Adrenal gland (tissue), 12 donors: ENCODE data around the gene EMP1. TPM values are rescaled to one million over a fixed set of nuclear protein-coding genes. Genes with fewer than 3 reads are reported as not detected.

ENCODE experiments used
- DNase-seq, 7 donors: peaks; one replicate each; pipeline ENCODE4 v3.0.0-alpha.2; 2019 to 2020
- H3K27ac ChIP-seq, 5 donors: fragments of 200-600 bp; sonication (generic) in 4 of 5; 1 replicate in 3 of 5; 2 replicates in 2 of 5; pipeline versions ENCODE4 v1.5.1 to v1.8.0; 2016 to 2020; ENCODE audit warnings: mild to moderate bottlenecking in 1 of 5
- H3K27me3 ChIP-seq: fragments of 200-600 bp; 2 replicates; pipeline ENCODE4 v1.8.0; 2021
- H3K36me3 ChIP-seq, 2 donors: fragments of 200-600 bp; replicated peaks in 1 of 2; 1 replicate in 1 of 2; 2 replicates in 1 of 2; pipeline versions ENCODE4 v1.5.1 to v1.8.0; 2018 to 2022
- H3K4me1 ChIP-seq, 2 donors: fragments of 200-600 bp; replicated peaks in 1 of 2; 1 replicate in 1 of 2; 2 replicates in 1 of 2; pipeline versions ENCODE4 v1.5.1 to v1.8.0; 2018 to 2021
- H3K4me3 ChIP-seq, 4 donors: fragments of 200-600 bp; sonication (generic) in 3 of 4; one replicate each; pipeline ENCODE4 v1.5.1; 2016 to 2018
- H3K9me3 ChIP-seq, 3 donors: fragments of 200-600 bp; sonication (generic) in 1 of 3; replicated peaks in 1 of 3; 1 replicate in 2 of 3; 2 replicates in 1 of 3; pipeline versions ENCODE4 v1.5.1 to v1.8.0; 2016 to 2021
- CTCF ChIP-seq, 6 experiments: fragments of 450-650 bp in 4 of 6; fragments of 200-600 bp in 2 of 6; sonication (generic) in 1 of 6; IDR thresholded peaks; 1 replicate in 5 of 6; 2 replicates in 1 of 6; pipeline versions ENCODE4 v1.5.1 to v1.8.0; 2016 to 2021; ENCODE audit warnings: antibody characterized with exemption in 6 of 6, mild to moderate bottlenecking in 2 of 6, moderate library complexity in 1 of 6
- POLR2A ChIP-seq, 2 donors: fragments of 450-650 bp; IDR thresholded peaks; one replicate each; pipeline ENCODE4 v1.6.1; 2017; ENCODE audit warnings: antibody characterized with exemption in 2 of 2, mild to moderate bottlenecking in 2 of 2, moderate library complexity in 1 of 2
- WGBS, 4 donors: extraction: QIAGEN DNeasy Blood & Tissue Kit in 2 of 4; methylation state at CpG; one replicate each; pipeline versions ENCODE4 v1.1.5 to v1.1.7; 2013 to 2017; 5-methylcytosine and 5-hydroxymethylcytosine counted together
- intact Hi-C, 2 donors: fragments of 100-400 bp; cut with DNase I; formaldehyde crosslinking; loops; one replicate each; pipeline versions ENCODE4 v1.14.1 to v1.15.0; 2022 to 2023
- polyA plus RNA-seq, 3 donors: library from polyadenylated mRNA; stranded (reverse); fragments of 200-250 nt in 2 of 3; fragments of 350-450 nt in 1 of 3; fragmentation: Illumina TruSeq in 1 of 3; extraction: RNeasy Lipid Tissue Mini Kit (QIAGEN cat#74804) in 1 of 3; gene quantifications; one replicate each; pipeline ENCODE4 v1.2.3, GENCODE V29; 2013 to 2014
- total RNA-seq, 9 donors: library from RNA; depleted of rRNA in 4 of 9; stranded (reverse); fragments of >200 nt in 4 of 9; fragments of 120-200 nt in 1 of 9; fragmentation: NEBNext Ultra II Directional in 1 of 9; extraction: Animal tissue kit (Norgen Biotek cat#: 25700) in 1 of 9; gene quantifications; one replicate each; pipeline versions ENCODE4 v1.1.0 to v1.2.4, GENCODE V29; 2013 to 2023
- donor health status: healthy with polysubstance abuse.
- donor health status: Bipolar disorder and iron deficiency.
- donor health status: DM: yes; HTN: yes; CAD: no.
- donor health status: DM: no; HTN: no; CAD: no.
- donor health status: DM: no; HTN: no; CAD: no.
- donor health status: DM: yes; HTN: yes; CAD: no.

Gene EMP1
- total and polyA plus RNA-seq, 12 donors = 10.0 to 129 (median 66.8) TPM

GRCh38 chr12:13178568-13179210 lies 17.8 kb upstream of the EMP1 start:
- no peak overlapping the region for H3K4me3 ChIP-seq

DNA sequence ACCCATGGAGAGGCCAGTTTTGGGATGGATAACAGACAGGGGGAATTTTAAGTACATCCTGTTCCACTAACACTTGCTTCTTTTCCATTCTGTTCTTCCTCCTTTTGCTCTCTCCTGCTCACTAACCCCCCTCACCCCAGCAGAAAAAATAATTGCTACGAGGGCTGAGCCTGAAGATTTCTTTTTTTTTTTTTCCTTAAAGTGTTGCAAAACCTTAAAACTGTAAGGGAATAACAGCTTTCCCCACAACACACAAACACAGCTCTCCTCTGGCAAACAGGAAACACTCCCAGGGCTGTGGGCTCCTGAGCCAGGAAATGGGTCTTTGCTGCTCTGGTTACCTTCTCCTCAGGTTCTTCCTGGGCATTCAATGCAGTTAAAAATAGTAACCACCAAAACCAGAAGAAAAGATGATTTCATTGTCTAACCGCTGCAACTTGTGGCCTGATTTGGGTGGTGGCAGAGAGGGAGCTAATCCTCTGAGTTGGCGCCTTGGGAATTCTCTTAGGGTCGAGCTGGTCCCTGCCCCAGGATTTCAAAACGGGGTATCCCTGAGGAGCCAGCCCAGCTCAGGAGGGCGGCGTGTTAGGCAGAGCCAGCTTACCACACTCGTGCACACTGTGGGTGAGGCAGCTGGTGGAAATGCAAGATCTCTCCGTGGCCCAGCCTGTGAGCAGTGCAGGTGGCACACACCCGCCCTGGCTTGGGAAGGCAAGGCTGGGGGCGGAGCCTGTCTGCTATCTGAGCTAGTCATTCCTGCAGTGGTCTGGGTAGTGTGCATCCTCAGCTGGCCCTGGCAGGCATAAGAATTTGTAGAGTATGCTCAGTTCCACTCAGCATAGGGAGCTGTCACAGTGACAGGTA lies 17.1 kb upstream of the EMP1 start:
- no peak overlapping the region for H3K4me3 ChIP-seq

More at GRCh38 chr12:13178568-13179210, 17.8 kb upstream of the EMP1 start:
- no peaks in the 10 kb centered on the region for H3K36me3 ChIP-seq
- intact Hi-C loops = no loop called here
- H3K27ac ChIP-seq = peak overlapping the region in 1 of 5 donors; percentile 64
- DNase-seq = peak in 4 of 7 donors; percentile 17 to 63 (median 38)
- 35 to 43% (median 43%) methylated on average over 10 of the region's 10 CpGs for WGBS, 4 donors
- no peaks in the 10 kb centered on the region for H3K9me3 ChIP-seq
- TF ChIP-seq POLR2A (IDR thresholded peaks at IDR 0.05) (no peak), CTCF (IDR thresholded peaks at IDR 0.05) (no peak)
- no peaks in the 10 kb centered on the region for H3K27me3 ChIP-seq
- H3K4me1 ChIP-seq = peaks cover 0 to 9% of the 10 kb centered on the region in 2 donors

DNA sequence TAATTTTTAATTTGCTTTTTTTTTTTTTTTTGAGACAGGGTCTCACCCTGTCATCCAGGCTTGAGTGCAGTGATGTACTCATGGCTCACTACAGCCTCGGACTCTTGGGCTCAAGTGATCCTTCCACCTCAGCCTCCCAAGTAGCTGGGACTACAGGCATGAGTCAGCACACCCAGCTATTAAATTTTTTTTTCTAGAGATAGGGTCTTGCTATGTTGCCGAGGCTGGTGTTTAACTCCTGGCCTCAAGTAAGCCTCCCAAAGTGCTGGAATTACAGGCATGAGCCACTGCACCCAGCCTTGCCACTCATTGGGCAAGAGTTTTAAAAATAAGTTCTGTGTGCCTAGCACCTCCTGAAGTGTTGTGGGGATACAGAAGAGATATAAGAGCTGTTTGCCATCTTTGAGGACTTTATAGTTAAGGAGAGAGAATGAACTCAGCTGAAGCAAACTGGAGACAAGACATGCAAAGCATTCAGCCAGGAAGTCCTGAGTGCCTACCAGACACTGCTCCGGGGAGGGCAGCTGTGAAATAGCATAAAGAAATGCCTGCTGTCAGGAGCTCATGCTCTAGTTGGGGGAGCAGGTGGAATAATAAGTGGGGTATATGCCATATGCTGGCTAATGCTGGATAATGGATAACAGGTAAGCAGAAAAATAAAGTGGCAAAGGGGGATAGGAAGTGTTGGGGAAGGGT lies 15.0 kb upstream of the EMP1 start:
- 43 to 61% (median 48%) methylated on average over 3 of the region's 3 CpGs for WGBS, 4 donors
- H3K36me3 ChIP-seq = no peaks in the 10 kb centered on the region
- no peaks in the 10 kb centered on the region for H3K9me3 ChIP-seq
- TF ChIP-seq POLR2A (IDR thresholded peaks at IDR 0.05) (no peak), CTCF (IDR thresholded peaks at IDR 0.05) (no peak)
- H3K4me3 ChIP-seq = no peak overlapping the region
- no peaks in the 10 kb centered on the region for H3K27me3 ChIP-seq
- intact Hi-C loops = no loop called here
- no peak for DNase-seq
- H3K27ac ChIP-seq = no peak overlapping the region
- H3K4me1 ChIP-seq = peaks cover 0 to 5% of the 10 kb centered on the region in 2 donors

More for the DNA sequence above, 17.1 kb upstream of the EMP1 start:
- Histone ChIP-seq H3K4me1 (peaks cover 0 to 5% of the 10 kb centered on the region in 2 donors), H3K9me3 (no peaks in the 10 kb centered on the region), H3K27me3 (no peaks in the 10 kb centered on the region), H3K27ac (peak overlapping the region in 3 of 5 donors; percentile 6 to 86 (median 28)), H3K36me3 (no peaks in the 10 kb centered on the region)
- 28 to 47% (median 32%) methylated on average over 3 to 11 of the region's 11 CpGs for WGBS, 4 donors
- DNase-seq = peak in 3 of 7 donors; percentile 23 to 38 (median 33)
- intact Hi-C loops = no loop called here
- no peak for TF ChIP-seq POLR2A (IDR thresholded peaks at IDR 0.05)
- no peak for TF ChIP-seq CTCF (IDR thresholded peaks at IDR 0.05)

DNA sequence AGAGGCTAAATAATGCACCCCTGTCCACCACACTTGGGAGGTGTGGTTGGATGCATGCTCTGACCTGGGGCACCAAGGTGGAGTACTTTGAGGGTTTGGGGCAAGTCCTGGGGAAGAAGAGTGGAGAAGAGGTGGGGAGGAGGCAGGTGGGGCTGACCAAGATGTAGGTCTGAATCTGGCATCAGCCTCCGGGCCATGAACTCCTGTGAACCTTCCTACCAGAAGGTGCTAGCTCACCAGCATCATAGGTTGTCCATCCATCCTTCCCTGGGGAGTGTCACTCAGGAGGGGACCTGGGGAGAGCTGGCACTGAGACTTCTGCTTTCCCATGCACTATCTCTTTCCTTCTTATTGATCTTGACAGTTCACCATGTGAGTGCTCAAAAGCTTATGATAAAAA lies 13.6 kb upstream of the EMP1 start:
- H3K4me1 ChIP-seq = peaks cover 0 to 5% of the 10 kb centered on the region in 2 donors
- no peaks in the 10 kb centered on the region for H3K9me3 ChIP-seq
- DNase-seq = no peak
- no peak overlapping the region for H3K27ac ChIP-seq
- no peak overlapping the region for H3K4me3 ChIP-seq
- TF ChIP-seq CTCF (IDR thresholded peaks at IDR 0.05) (no peak), POLR2A (IDR thresholded peaks at IDR 0.05) (no peak)
- no peaks in the 10 kb centered on the region for H3K27me3 ChIP-seq
- intact Hi-C loops = no loop called here
- no peaks in the 10 kb centered on the region for H3K36me3 ChIP-seq
- 88 to 97% (median 90%) methylated on average over 1 of the region's 1 CpG for WGBS, 4 donors
